IPS-NIHi7 (cell line): Measurements from ENCODE around the gene HCAR3.
"Not testable (repeated sequence)": the region's sequence is repeated elsewhere in the genome, so short reads cannot be mapped to it uniquely, and the experiment has no call there.

Experiments
- DNase-seq: peaks from one replicate; pipeline ENCODE4 v3.0.0; 2012; ENCODE audit warnings: mixed read lengths; ENCODE audit errors: extremely low spot score

HCAR3 gene

DNA sequence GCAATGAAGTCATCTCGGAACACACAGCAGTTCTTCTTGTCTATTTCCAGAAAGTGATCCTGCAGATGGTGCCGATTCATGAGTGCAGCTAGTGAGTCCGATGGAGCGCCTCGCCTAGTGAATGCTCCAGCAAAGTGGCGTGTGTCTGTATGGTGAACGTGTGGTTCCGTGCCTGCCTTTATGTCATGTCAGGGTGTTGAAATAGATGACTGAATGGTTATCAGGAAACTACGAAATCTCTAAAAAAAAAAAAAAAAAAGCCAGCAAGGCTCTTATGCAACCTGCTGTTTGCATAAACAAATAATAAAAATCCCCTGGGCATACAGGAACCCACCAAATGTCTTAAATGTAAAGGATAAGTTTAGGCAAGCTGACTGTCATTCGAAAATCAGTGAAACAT, at the start of gene HCAR3:
TSS of gene HCAR3 (minus strand) at position 154 of the 400 bp plus-strand sequence. CDS start at position 80, 74 bp downstream.
- DNase-seq: not testable (repeated sequence)

DNA sequence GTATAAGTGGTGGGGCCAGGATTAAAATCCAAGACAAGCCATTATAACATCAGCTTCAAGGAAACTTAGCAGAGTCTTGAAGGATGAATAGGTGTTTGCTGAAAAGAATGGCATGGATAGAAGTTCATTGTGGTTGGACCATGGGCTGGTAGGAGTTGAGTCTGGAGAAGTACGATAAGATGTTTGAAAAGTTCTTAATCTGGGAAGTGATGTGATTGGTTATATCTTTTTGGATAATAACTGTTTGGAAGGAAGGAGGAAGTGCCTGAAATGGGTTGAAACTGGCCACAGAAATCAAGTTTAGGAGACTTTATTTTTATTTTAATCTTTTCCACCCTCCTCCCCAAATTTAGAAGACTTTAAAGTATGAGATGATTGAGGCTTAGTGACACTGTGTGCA, 41.0 kb upstream of the HCAR3 start:
- DNase-seq: no peak

DNA sequence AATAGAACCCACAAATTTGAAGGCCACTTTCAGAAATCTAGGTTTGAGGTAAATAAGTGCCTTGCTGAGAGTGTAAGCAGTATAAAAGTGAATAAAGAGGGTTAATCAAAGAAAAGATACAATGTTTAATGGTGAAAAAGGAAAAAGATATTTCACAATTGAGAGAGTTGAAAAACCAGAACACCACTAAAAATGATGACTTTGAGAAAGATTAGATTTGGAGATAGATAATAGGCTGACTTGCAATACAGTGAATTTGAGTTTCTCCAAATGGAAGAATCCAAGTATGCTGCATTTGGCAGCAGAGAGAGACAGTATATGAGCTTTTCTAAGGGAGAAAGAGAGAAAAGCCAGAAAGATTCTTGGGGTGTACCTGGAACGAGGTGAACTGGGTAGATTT, 38.2 kb upstream of the HCAR3 start:
- no peak for DNase-seq

DNA sequence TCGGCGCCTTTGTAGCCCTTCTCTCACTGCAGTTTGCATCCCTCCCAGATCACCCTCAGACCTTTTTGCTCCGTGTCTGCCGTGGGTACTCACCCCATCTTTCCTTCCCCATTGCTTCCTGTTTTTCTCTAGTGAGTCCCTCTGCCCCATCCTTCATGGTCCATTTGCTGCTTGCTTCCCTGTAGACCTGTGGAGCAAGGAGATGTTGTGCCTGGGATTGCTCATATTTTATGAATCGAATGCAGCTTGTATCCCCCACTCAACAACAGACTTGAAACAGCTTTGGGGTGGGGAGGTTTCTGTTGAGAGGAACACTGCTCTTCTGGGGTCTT, 36.7 kb upstream of the HCAR3 start:
- no peak for DNase-seq

DNA sequence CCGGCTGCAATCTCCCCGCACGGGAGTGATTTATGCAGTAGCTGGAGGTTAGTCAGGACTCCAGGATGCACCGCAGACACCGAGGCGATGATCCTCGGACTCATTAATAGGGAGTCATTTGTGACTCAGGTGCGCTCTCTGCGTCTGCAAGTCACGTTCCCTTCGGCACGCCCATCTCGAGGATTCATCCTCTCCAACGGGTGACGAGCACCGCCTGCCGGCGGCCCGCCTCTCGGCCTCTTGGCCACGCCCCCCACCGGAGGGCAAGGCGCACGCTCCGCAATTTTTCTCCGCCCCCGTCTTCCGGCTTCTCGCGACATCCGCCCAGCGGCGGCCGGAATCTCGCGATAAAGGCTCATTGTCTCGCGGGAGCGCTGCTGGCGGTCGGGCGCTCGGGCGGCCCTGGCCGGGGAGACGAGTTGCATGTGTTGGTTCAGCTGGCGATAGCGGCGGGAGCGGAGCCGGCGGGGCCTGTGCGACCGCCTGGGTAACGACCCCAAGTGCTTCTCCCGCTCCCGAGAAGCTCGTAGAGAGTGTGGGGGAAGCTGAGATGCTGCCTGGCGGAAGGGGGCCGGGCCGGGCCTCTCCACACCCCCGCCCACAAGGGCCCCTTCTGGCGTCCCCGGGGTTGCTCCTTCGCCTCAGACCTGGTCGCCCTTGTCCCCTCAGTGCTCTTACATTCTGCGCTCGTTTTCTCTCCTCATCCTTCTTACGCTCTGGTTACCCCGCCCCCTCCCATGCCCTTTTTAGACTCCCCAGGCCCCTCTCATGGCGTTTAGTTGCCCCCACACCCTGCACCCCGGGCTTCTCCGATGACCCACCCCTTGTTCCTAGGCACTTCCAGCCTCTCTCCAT, 36.1 kb upstream of the HCAR3 start, which contains the start of gene DENR:
TSS of gene DENR (plus strand) at position 361 of the 855 bp plus-strand sequence. CDS start 878 bp downstream, outside the sequence.
- DNase-seq: peak; percentile 95

DNA sequence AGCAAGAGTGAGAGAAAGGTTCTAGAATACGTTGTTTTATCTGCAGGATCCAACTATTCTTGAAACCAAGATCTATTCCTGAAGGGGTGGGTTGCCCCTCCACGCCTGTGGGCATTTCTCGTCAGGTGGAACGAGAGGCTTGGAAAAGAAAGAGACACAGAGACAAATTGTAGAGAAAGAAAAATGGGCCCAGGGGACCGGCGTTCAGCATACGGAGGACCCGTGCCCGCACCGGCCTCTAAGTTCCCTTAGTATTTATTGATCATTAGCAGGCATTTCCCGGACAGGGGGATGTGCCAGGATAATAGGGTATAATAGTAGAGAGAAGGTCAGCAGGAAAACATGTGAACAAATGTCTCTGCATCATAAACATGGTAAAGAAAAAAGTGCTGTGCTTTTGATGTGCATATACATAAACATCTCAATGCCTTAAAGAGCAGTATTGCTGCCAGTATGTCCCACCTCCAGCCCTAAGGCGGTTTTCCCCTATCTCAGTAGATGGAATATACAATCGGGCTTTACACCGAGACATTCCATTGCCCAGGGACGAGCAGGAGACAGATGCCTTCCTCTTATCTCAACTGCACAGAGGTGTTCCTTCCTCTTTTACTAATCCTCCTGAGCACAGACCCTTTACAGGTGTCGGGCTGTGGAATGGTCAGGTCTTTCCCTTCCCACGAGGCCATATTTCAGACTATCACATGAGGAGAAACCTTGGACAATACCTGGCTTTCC, 34.3 kb upstream of the HCAR3 start:
- not testable (repeated sequence) for DNase-seq

DNA sequence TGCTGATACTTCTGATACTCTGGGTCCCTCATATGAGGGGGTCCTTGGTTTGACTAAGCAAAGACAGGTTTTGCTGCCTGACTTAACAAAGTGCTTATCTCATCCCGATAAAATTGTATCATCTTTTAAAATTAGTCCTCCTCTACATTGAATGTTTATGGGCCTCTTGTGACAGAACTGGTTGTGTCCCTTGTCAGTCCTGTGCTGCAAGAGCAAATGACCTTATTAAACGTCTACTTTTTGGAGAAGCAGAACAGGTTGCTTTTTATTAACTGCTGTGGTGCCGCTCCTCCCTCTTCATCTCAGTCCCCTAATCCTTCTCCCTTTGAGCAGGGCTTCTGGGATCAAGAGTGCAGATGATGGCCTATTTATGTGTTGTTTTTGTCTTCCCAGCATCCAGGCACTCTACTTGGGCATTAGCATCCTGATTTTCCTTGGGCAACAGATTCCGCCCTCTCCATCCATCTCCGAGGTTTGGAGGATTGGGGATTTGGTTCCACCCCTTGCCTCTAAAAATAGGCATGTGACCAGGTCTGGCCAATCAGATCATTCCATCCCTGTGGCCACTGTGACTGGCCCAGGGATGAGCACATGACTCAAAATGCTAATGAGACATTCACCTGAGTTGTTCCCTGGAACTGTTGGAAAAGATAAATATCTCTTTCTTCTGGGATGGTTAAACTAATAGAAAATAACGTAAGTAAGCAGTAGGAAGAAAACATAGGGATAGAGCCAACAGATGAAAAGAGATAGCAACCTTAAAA, 33.1 kb upstream of the HCAR3 start:
- peak; percentile 50 for DNase-seq

DNA sequence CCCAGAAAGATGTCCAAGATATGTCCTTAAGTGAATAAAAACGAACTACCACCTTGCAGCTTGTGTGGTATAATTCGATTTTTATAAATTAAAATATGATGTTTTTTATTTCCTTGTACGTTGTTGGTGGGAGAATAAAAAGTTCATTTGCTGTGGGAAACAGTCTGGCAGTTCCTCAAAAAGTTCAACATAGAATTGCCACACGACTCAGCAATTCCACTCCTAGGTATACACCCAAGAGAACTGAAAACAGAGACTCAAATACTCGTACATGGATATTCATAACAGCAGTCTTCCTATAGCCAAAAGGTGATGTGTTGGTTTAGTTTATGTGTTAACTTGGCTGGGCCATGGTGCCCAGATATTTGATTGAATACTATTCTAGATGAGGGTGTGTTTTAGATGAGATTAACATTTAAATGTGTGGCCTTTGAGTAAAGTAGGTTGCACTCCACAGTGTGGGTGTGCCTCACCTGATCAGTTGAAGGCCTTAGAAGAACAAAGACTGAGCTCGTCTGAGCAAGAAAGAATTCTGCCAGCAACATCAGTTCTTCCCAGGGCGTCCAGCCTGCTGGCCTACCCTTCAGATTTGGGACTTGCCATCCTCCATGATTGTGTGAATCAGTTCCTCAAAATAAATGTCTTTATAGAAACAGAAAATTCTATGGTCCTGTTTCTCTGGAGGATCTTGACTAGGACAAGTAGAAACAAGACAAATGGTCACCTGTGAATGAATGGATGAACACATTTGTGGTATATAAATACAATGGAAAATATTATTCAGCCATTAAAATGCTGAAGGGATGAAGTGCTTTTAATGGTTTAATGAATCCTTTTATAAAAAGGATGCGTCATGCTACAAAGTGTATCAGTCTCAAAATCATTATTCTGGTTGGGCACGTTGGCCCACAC, 30.9 kb upstream of the HCAR3 start:
- no peak for DNase-seq

DNA sequence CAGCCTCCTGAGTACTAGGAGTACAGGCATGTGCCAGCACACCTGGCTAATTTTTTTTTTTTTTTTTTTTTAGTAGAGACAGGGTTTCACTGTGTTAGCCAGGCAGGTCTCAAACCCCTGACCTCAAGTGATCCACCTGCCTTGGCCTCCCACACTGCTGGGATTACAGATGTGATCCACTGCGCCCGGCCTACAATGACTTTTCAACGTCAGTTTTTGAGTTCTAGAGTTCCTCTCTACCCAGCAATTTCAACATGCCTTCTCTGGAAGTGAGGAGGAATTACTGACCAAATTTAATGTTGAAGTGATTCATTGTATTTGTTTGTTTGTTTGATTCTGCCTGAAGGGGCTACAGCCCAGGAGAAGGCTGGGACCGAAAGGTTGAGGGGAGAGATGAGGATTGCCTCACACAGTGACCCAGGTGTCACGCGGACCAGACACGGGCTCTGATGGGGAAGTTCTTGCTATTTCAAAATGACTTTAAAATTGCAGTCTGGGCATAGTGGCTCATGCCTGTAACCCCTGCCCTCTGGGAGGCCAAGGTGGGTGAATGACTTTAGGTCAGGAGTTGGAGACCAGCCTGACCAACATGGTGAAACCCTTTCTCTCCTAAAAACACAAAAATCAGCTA, 27.4 kb upstream of the HCAR3 start:
- no peak for DNase-seq

DNA sequence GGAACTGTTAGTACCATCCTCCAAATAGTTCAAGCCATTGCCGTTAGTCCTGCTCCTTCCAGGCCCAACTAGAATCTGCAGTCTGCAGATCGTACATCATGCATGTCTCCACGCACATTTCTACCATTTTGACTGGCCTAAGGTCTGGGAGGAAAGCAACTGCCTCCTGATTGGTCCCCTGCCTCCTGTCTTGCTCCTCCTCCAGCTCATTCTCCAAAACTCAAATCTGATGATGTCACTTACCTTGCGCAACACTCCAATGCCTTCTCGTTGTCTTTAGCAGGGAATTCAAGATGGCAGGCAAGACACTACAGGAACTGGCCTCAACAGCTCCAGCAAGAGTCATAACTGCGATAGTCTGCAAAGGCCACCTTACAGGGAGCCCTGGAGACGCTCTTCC, 23.7 kb upstream of the HCAR3 start:
- DNase-seq: no peak

DNA sequence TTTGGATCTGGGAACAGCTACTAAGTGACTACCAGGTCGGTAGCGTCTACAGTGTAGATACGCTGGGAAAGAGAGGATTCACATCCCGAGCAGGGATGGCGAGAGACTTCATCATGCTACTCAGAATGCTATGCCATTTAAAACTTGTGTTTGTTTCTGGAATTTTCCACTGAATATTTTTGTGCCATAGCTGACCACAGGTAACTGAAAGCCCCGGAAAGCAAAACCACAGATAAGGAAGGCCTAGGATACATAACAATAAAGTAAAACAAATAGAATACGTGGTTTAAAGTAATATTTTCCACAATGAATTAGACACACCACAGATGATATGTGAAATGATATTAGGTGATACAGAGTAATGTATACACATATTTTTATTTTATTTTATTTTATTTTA, 22.0 kb upstream of the HCAR3 start:
- DNase-seq: no peak

DNA sequence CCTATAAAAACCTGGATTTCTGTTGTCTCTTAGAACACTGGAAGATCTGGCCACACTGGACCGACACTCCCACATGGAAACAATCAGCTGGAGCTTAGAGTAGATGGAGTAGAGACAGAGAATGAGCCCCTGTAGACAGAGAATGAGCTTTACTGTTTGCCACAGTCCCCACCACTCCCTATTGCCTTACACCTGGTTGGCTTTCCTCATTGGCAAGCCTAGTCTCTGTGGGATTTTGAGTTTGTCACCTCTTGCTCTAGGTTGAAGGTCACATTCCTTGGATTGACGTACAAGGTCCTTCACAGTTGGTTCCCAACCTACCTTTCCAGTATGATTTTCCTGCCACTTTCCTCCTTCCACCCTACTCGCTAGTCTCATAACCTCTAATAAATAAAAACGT, 16.0 kb upstream of the HCAR3 start:
- DNase-seq: no peak

DNA sequence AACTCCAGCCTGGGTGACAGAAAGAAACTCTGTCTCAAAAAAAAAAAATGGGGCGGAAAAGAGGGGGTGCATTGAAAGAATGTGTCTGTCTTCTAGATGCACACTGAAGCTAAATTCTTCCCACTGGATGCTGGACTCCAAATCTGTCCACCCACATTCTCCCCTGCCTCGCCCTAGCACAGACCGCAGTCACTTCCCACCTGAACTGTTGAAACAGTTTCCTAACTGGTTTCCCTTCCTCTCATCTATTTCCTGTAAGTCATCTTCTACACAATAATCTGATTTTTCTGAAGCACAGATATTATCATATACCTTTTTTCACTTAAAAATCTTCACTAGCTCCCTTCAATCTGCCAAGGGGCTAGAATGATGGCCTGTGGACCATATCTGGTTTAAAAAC, 15.6 kb upstream of the HCAR3 start:
- no peak for DNase-seq

DNA sequence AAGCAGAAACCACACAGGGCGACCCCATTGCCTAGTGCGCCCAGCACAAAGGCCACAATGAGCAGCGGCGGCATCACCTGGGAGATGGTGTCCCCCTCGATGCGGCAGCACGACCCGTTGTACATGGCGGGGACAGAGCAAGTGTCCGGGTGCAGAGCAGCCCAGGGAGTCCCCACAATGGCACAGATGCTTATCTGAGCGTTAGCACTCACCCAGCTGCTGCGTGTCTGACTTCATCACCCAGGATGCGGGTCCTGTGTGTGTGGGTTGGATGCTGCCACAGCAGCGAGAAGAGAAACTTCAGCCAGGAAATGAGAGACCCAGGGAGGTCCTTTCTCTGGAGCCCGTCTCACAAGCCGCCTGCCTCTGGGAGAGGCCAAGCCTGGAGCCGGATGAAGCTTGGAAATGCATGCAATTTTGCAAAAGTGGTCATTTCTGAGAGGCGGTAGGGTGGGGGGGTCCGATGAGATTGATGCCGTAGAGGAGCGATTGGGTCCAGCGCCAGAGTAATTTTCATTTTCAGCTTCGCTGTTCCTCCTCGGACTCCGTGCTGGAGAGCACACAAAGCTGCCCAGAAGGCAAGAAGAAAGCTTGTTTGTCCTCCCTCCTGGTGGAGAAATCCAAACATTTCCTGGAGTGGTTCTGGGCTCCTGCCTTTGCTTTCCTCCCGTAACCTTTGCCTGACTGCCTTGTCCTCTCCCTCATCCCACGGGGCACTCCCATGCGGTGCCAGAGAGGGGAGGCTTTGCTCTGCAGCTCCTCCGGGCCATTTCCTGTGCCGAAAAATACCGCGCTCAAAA, 13.8 kb upstream of the HCAR3 start, which contains the start of gene HCAR1:
TSS of gene HCAR1 (minus strand) at position 630 of the 800 bp plus-strand sequence. CDS start at position 125, 505 bp downstream.
- no peak for DNase-seq

DNA sequence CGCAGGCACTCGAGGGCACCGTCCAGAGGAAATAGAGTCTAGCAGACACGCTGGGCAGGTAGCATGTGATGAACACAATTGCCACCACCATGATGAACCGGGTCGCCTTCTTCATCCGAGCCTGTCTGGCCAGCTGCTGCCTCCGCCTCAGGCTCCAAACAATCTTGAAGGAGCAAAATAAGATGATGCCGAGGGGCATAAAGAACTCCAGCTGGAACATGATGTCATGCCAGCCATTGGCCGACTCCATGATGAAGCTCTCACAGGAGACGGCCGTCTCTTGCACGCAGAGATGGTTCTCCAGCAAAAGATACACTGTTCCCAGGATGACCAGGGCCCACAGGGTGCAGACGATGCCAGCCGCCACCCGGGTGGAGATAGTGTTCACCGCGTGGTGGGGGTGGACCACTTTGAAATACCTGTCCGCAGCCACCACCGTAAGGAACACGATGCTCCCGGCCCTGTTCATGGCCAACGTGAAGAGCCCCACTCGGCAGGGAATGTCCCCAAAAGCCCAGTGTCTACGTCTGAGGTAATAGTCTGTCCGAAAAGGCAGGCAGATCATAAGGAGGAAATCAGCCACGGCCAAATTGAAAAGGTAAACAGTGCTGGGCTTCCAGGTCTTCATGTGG, 13.1 kb upstream of the HCAR3 start:
- DNase-seq: no peak

DNA sequence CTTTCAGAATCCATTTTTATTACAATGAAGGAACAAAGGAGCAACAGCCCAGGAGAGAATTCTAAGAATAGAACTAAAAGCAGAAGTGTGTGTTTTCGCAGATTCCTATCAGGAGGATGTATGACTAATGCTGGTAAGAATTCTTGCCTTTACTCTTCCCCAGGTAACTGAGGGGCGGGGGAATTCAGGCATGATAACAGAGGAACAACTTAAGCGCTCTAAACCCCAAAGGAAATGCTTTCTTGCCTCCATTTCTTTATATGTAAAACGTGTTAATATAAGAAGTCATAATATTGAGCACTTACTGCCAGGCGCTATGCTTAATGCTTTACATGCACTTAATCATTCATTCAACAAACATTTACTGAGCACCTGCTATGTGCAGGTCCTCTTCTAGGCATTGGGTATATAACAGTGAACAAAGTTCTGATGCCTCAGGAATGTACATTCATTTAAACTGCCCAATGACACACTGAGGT, 9.5 kb upstream of the HCAR3 start:
- peak; percentile 53 for DNase-seq

DNA sequence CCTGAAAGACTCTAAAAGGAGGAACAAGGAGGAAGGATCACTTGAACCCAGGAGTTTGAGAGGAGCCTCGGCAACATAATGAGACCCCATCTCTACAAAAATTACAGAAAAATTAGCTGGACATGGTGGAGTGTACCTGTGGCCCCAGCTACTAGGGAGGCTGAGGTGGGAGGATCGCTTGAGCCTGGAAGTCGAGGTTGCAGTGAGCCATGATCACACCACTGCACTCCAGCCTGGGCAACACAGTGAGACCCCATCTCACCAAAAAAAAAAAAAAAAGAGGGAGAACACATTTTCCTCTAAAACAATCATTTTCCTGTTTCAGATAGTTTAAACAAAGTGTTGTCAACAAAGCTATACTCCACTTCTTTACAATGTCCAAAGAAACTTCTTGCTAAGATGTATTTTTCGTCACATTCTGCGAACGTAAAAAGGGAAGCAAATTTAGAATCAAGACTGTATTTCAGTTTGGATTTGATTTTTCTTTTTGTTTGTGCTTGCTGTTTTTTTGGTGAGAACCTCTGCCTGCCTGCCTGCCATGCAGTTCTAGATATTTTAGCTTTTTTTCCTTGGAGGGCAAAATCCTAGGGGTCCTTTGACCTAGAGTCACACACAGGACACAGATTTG, 9.0 kb upstream of the HCAR3 start:
- no peak for DNase-seq

DNA sequence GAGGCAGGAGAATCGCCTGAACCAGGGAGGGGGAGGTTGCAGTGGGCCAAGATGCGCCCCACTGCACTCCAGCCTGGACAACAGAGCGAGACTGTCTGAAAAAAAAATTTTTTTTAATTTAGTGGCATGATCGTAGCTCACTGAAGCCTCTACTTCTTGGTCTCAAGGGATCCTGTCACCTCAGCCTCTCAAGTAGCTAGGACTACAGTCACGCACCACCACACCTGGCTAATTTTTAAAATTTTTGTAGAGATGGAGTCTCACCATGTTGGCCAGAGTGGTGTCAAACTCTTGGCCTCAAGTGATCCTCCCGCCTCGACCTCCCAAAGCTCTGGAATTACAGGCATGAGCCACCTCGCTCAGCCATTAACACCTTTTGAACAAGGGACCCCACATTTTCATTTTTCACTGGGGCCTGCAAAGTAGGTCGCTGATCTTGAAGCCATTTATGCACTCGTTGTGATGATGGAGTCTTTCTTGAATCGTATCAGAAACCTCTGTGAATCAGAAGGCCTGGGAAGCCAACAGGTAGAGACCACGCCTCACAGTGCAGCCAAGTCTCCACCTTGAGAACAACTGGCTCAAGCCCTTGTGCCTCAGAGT, 8.1 kb upstream of the HCAR3 start:
- no peak for DNase-seq
